ENCODE measurements around the gene MRGPRX1. TPM values are rescaled to one million over a fixed set of nuclear protein-coding genes. Genes with fewer than 3 reads are reported as not detected.

MRGPRX1 gene
- total and polyA plus RNA-seq, 9 of the 15 experiments (the other 6 are each of a cell fraction or from before 2014, with no cell fraction given): not detected

DNA sequence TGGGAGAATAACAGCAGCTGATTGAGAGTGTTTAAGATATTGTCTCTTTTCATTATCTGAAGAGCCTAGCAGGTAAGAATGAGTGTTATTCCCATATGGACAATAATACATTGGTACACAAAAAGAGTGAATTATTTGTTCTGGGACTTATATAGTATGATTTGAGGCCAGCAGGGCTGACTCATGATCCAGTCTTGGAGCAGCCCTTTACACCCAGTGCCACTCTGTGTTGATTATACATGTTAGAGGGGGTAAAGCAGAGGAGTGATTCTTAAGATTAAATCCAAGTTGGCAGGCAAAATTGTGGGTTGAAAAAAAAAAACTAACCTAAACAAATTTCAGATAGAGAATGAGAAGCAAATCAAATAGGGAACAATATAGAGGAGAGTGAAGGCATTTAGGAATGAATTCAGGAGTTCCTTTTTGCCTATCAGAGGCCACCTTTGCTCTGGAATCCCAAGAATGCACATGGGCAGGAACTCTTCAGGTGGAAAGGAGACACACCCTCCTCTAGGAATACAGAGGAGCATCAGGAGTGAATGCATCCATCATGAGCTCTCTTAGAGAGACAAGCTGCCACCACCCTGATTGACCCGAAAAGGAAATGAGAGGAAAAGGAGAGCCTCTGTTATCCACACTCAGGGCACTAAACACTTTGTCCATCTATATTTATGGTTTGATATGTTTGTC, 19.2 kb upstream of the MRGPRX1 start (continued):
- TF ChIP-seq SP2 (IDR thresholded peaks at IDR 0.05; ENCODE audit: extremely low read depth, low read depth, low read length, poor library complexity, severe bottlenecking): no peak
- TF ChIP-seq ZNF766 (CRISPR knock-in tag; conservative IDR thresholded peaks at IDR 0.05): no peak
- TF ChIP-seq SRF (CRISPR knock-in tag; IDR thresholded peaks at IDR 0.05): no peak
- TF ChIP-seq, protein P1, sequence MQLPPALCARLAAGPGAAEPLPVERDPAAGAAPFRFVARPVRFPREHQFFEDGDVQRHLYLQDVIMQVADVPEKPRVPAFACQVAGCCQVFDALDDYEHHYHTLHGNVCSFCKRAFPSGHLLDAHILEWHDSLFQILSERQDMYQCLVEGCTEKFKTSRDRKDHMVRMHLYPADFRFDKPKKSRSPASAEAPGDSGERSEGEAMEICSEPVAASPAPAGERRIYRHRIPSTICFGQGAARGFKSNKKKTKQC (CRISPR knock-in tag; IDR thresholded peaks at IDR 0.05): no peak

DNA sequence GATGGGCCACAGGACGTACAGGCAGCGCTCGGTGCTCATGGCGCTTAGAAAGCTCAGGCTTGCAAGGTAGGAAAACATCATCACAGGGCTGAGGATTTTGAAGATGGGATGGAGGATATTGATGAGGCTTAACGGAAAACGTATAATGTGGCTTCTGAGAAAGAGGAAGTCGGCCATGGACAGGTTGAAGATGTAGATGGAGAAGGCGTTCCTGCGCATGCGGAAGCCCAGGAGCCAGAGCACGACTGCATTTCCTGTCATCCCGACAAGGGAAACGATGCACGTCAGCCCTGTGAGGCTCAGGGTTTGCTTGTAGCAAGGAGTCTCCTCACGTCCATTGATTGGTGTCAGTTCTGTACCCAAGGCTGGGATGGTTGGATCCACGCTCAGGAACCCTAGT, 17.4 kb upstream of the MRGPRX1 start:
- in situ Hi-C loops (cut with MboI): no loop called here
- no peaks in the 10 kb centered on the region for H3K79me2 ChIP-seq (ENCODE audit: control insufficient read depth, insufficient read depth, low read length)
- DNase-seq (ENCODE audit: extremely low read depth in 1 of 4, low spot score in 3 of 4) (no peak), ATAC-seq (no peak), FAIRE-seq (no peak)
- no peaks in the 10 kb centered on the region for H3K36me3 ChIP-seq (ENCODE audit: control insufficient read depth, insufficient read depth, low read length)
- no TSS peak for BruUV-seq (replicated peaks)
- H3K4me2 ChIP-seq (ENCODE audit: insufficient read depth, low read length): no peak overlapping the region; the same call in 1 of the 2 replicates
- H3K27me3 ChIP-seq (ENCODE audit: control insufficient read depth in 2 of 2, insufficient read depth in 2 of 2, low read length in 2 of 2): peaks cover 0 to 13% of the 10 kb centered on the region in 2 experiments; a peak in 3 of 5 replicates
- WGBS (ENCODE audit: insufficient coverage, low coverage, missing lambda C conversion rate): under 1% methylated on average over 16 of the region's 16 CpGs
- no peaks in the 10 kb centered on the region for H3K9me1 ChIP-seq (ENCODE audit: control insufficient read depth, insufficient read depth, low read length)
- H2AFZ ChIP-seq (ENCODE audit: low read depth, low read length): no peak overlapping the region
- ChIA-PET CTCF (ENCODE audit: low intra/inter-chr PET ratio) (no interaction called here), POLR2A (interaction anchor here (0.5 kb wide), 1 partner anchor 1365 kb away, joined by 3 read pairs; no protein-coding TSS in a partner anchor)
- H3K9me3 ChIP-seq (replicated peaks; ENCODE audit: control insufficient read depth, insufficient read depth, low read depth, low read length): no peaks in the 10 kb centered on the region
- H4K20me1 ChIP-seq (replicated peaks; ENCODE audit: control insufficient read depth, insufficient read depth, low read length): no peaks in the 10 kb centered on the region
- H3K4me1 ChIP-seq (replicated peaks in 1 of 2; ENCODE audit: control insufficient read depth in 2 of 2, insufficient read depth in 2 of 2, low read length in 2 of 2): no peaks in the 10 kb centered on the region
- H3K4me3 ChIP-seq: no peak overlapping the region
- intact Hi-C loops (cut with micrococcal nuclease): no loop called here
- H3K27ac ChIP-seq (ENCODE audit: extremely low read depth, low read depth, low read length): no peak overlapping the region
- no peak overlapping the region for H3K9ac ChIP-seq (ENCODE audit: insufficient read depth in 1 of 2, low read depth in 2 of 2, low read length in 2 of 2)
- peak; percentile 83 for TF ChIP-seq CTBP1 (IDR thresholded peaks at IDR 0.05; ENCODE audit: borderline replicate concordance)
- TF ChIP-seq, protein P2, sequence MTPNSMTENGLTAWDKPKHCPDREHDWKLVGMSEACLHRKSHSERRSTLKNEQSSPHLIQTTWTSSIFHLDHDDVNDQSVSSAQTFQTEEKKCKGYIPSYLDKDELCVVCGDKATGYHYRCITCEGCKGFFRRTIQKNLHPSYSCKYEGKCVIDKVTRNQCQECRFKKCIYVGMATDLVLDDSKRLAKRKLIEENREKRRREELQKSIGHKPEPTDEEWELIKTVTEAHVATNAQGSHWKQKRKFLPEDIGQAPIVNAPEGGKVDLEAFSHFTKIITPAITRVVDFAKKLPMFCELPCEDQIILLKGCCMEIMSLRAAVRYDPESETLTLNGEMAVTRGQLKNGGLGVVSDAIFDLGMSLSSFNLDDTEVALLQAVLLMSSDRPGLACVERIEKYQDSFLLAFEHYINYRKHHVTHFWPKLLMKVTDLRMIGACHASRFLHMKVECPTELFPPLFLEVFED (CRISPR knock-in tag; conservative IDR thresholded peaks at IDR 0.05): no peak
- TF ChIP-seq, protein P3, sequence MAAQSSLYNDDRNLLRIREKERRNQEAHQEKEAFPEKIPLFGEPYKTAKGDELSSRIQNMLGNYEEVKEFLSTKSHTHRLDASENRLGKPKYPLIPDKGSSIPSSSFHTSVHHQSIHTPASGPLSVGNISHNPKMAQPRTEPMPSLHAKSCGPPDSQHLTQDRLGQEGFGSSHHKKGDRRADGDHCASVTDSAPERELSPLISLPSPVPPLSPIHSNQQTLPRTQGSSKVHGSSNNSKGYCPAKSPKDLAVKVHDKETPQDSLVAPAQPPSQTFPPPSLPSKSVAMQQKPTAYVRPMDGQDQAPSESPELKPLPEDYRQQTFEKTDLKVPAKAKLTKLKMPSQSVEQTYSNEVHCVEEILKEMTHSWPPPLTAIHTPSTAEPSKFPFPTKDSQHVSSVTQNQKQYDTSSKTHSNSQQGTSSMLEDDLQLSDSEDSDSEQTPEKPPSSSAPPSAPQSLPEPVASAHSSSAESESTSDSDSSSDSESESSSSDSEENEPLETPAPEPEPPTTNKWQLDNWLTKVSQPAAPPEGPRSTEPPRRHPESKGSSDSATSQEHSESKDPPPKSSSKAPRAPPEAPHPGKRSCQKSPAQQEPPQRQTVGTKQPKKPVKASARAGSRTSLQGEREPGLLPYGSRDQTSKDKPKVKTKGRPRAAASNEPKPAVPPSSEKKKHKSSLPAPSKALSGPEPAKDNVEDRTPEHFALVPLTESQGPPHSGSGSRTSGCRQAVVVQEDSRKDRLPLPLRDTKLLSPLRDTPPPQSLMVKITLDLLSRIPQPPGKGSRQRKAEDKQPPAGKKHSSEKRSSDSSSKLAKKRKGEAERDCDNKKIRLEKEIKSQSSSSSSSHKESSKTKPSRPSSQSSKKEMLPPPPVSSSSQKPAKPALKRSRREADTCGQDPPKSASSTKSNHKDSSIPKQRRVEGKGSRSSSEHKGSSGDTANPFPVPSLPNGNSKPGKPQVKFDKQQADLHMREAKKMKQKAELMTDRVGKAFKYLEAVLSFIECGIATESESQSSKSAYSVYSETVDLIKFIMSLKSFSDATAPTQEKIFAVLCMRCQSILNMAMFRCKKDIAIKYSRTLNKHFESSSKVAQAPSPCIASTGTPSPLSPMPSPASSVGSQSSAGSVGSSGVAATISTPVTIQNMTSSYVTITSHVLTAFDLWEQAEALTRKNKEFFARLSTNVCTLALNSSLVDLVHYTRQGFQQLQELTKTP (IDR thresholded peaks at IDR 0.05; ENCODE audit: low read depth in 1 of 2, partially characterized antibody in 2 of 2): no peak
- TF ChIP-seq NRF1 (conservative IDR thresholded peaks at IDR 0.05 in 1 of 2, IDR thresholded peaks at IDR 0.05 in 1 of 2): peak; percentile 89 to 91
- no peak for TF ChIP-seq ZNF766 (CRISPR knock-in tag; conservative IDR thresholded peaks at IDR 0.05)
- TF ChIP-seq ERF (CRISPR knock-in tag; IDR thresholded peaks at IDR 0.05): no peak
- TF ChIP-seq EZH2 (IDR thresholded peaks at IDR 0.05; ENCODE audit: borderline replicate concordance, low read depth, low read length): no peak
- TF ChIP-seq, protein P4, sequence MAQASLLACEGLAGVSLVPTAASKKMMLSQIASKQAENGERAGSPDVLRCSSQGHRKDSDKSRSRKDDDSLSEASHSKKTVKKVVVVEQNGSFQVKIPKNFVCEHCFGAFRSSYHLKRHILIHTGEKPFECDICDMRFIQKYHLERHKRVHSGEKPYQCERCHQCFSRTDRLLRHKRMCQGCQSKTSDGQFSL (CRISPR knock-in tag; IDR thresholded peaks at IDR 0.05): no peak
- TF ChIP-seq, protein P4 (tag; IDR thresholded peaks at IDR 0.05): no peak
- no peak for TF ChIP-seq ZNF717 (CRISPR knock-in tag; IDR thresholded peaks at IDR 0.05)
